Colonic mucosa (tissue), 4 donors: ENCODE results near the gene RRAS2. TPM values are rescaled to one million over a fixed set of nuclear protein-coding genes. Genes with fewer than 3 reads are reported as not detected.

Experiments
- DNase-seq: peaks from one replicate; pipeline ENCODE4 v3.0.0-alpha.2; 2020
- H3K27ac ChIP-seq: fragments of 200-600 bp; one replicate; pipeline ENCODE4 v1.8.0; 2021
- H3K27me3 ChIP-seq: fragments of 200-600 bp; one replicate; pipeline ENCODE4 v1.8.0; 2021
- H3K36me3 ChIP-seq: fragments of 200-600 bp; one replicate; pipeline ENCODE4 v1.8.0; 2021
- H3K4me1 ChIP-seq: fragments of 200-600 bp; one replicate; pipeline ENCODE4 v1.8.0; 2021; ENCODE audit warnings: mild to moderate bottlenecking
- H3K4me3 ChIP-seq: fragments of 200-600 bp; one replicate; pipeline ENCODE4 v1.8.0; 2021
- H3K9ac ChIP-seq, 2 donors: one replicate each; pipeline ENCODE4 v1.7.0; 2013; ENCODE audit warnings: control low read depth in 2 of 2, low read depth in 2 of 2, low read length in 2 of 2
- H3K9me3 ChIP-seq: fragments of 200-600 bp; one replicate; pipeline ENCODE4 v1.8.0; 2021
- CTCF ChIP-seq: fragments of 200-600 bp; IDR thresholded peaks from one replicate; pipeline ENCODE4 v1.8.0; 2022; ENCODE audit warnings: antibody characterized with exemption, mild to moderate bottlenecking
- intact Hi-C: fragments of 100-400 bp; cut with DNase I; formaldehyde crosslinking; loops from one replicate; pipeline ENCODE4 v1.14.1; 2022
- total RNA-seq, 2 donors: library from RNA; stranded (reverse); fragmentation: NEBNext Ultra II Directional in 1 of 2; extraction: Animal tissue kit (Norgen Biotek cat#: 25700) in 1 of 2; gene quantifications; one replicate each; pipeline ENCODE4 v1.2.1, GENCODE V29; 2021
- donor health status: healthy.
- donor health status: DM: no; HTN: no; CAD: no.
- donor health status: DM: no; HTN: no; CAD: no.

Gene RRAS2
- total RNA-seq, 2 donors from 2014 or later: 26.9 to 44.0 TPM

- Histone ChIP-seq H3K4me1 (no peaks in the 10 kb centered on the region), H3K27ac (no peak overlapping the region), H3K27me3 (no peaks in the 10 kb centered on the region), H3K36me3 (no peaks in the 10 kb centered on the region), H3K9me3 (no peaks in the 10 kb centered on the region), H3K4me3 (no peak overlapping the region), H3K9ac (no peak overlapping the region)
- TF ChIP-seq CTCF: no peak
- no peak for DNase-seq
- intact Hi-C loops: no loop called here
These were observed 27.1 kb upstream of the RRAS2 start for GRCh38 chr11:14386081-14386480.

DNA sequence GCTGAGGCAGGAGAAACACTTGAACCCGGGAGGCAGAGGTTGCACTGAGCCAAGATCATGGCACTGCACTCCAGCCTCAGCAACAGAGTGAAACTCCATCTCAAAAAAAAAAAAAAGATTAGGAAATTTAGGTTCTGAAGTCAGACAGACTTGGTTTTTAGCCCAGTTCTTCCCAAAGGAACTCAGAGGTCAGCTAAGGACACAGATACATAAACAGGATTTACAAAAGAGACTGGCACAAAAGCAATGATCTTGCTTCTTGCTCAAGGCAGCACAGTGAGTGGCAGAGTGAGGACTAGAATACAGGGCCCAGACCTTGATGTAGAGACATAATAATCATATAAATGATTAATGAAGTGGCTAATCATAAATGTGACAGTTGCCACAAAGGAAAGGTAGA is 25.4 kb upstream of the RRAS2 start:
- H3K27ac ChIP-seq: no peak overlapping the region
- intact Hi-C loops: no loop called here
- TF ChIP-seq CTCF: no peak
- H3K36me3 ChIP-seq: no peaks in the 10 kb centered on the region
- H3K9me3 ChIP-seq: no peaks in the 10 kb centered on the region
- H3K9ac ChIP-seq: no peak overlapping the region
- DNase-seq: no peak
- no peaks in the 10 kb centered on the region for H3K27me3 ChIP-seq
- no peak overlapping the region for H3K4me3 ChIP-seq
- H3K4me1 ChIP-seq: no peaks in the 10 kb centered on the region

- Histone ChIP-seq H3K4me3 (no peak overlapping the region), H3K9ac (no peak overlapping the region), H3K9me3 (no peaks in the 10 kb centered on the region), H3K36me3 (no peaks in the 10 kb centered on the region), H3K4me1 (no peaks in the 10 kb centered on the region), H3K27ac (no peak overlapping the region), H3K27me3 (no peaks in the 10 kb centered on the region)
- intact Hi-C loops: no loop called here
- no peak for TF ChIP-seq CTCF
- DNase-seq: no peak
These were observed 23.0 kb upstream of the RRAS2 start for GRCh38 chr11:14381968-14382367.

DNA sequence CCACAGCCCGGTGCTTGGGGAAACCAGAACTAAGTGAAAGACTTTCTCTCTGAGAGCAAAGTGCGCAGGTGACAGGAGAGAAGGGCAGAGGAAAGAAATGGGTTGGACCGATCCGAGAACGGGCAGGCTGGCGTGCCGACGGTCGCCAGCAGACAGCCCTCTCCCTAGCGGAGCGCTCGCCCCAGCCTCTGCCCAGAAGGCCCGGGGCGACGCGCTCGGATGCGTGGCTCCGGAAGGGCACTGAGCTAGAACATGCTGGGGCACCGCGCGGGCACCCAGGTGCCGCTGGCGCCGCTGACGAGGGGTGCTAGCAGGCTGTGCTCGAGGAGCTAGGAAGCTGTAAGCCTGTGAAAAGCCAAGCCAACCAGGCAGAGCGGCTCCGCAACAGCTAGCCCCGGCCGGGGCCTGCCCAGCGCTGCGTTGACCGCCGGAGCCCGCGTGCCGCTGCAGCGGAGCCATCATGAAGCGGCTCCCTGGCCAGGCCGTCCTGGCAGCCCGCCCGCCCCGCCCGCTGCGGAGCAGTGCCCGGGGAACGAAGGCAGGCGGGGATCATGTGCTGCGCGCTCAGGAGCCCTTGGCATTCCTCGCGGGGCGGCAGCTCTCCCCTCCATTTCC is 22.1 kb upstream of the RRAS2 start:
- no peaks in the 10 kb centered on the region for H3K36me3 ChIP-seq
- H3K9ac ChIP-seq: peak overlapping the region; percentile 51 to 74
- H3K27me3 ChIP-seq: no peaks in the 10 kb centered on the region
- H3K4me3 ChIP-seq: peak overlapping the region; percentile 37
- intact Hi-C loops: no loop called here
- H3K4me1 ChIP-seq: no peaks in the 10 kb centered on the region
- no peak for TF ChIP-seq CTCF
- H3K27ac ChIP-seq: no peak overlapping the region
- DNase-seq: peak; percentile 76
- H3K9me3 ChIP-seq: no peaks in the 10 kb centered on the region

DNA sequence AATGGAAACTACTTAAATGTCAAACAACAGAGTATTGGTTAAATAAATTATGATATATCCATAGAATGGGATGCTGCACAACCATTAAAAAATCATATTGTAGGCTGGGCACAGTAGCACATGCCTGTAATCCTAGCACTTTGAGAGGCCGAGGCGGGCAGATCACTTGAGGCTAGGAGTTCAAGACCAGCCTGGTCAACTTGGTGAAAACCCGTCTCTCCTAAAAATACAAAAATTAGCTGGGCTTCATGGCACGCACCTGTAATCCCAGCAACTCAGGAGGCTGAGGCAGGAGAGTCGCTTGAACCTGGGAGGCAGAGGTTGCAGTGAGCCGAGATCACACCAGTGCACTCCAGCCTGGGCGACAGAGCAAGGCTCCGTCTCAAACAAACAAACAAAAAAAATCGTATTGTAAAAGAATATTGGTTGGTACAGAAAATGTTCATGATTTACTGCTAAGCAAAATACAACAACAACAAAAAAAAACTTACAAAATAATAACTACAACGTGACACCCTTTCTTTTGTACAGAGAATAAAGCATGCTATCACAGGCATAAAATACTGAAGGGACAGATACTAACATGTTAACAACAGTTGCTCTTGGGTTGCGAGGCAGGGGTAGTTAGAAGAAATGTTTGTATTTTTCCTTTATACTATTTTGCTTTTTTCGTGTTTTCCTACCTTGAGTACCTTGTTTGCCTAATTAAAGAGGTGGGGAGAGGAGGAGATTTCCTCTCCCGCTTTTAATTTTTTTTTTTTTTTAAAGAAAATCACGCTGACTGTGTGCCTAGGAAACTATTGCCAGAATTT is 21.3 kb upstream of the RRAS2 start:
- no peak for TF ChIP-seq CTCF

More for the DNA sequence above, 21.3 kb upstream of the RRAS2 start:
- Histone ChIP-seq H3K27me3 (no peaks in the 10 kb centered on the region), H3K27ac (no peak overlapping the region), H3K4me1 (no peaks in the 10 kb centered on the region), H3K4me3 (peak overlapping the region; percentile 37), H3K36me3 (no peaks in the 10 kb centered on the region), H3K9me3 (no peaks in the 10 kb centered on the region), H3K9ac (no peak overlapping the region)
- intact Hi-C loops: no loop called here
- DNase-seq: no peak
